Lower lobe of right lung (tissue), 2 donors: ENCODE data around the gene HOTAIR. TPM values are rescaled to one million over a fixed set of nuclear protein-coding genes. Genes with fewer than 3 reads are reported as not detected.
A peak's percentile ranks its signal among the peaks of the same experiment; 100 is the strongest.

ENCODE experiments used
- ATAC-seq, 2 donors: fragments of 200-7000 bp; cut with Tn5 transposase; one replicate each; pipeline ENCODE4 v1.9.1; 2020 to 2022; ENCODE audit warnings: mild to moderate bottlenecking in 2 of 2, moderate library complexity in 2 of 2
- DNase-seq: peaks from one replicate; pipeline ENCODE4 v3.0.0-alpha.2; 2020
- H3K27ac ChIP-seq: fragments of 200-600 bp; one replicate; pipeline ENCODE4 v1.8.0; 2022
- H3K27me3 ChIP-seq: fragments of 200-600 bp; one replicate; pipeline ENCODE4 v1.8.0; 2022; ENCODE audit warnings: low read depth
- H3K36me3 ChIP-seq: fragments of 200-600 bp; one replicate; pipeline ENCODE4 v1.8.0; 2022; ENCODE audit warnings: mild to moderate bottlenecking
- H3K4me1 ChIP-seq: fragments of 200-600 bp; one replicate; pipeline ENCODE4 v1.8.0; 2022
- H3K4me3 ChIP-seq: fragments of 200-600 bp; one replicate; pipeline ENCODE4 v1.8.0; 2022; ENCODE audit warnings: mild to moderate bottlenecking
- H3K9me3 ChIP-seq: fragments of 200-600 bp; one replicate; pipeline ENCODE4 v1.8.0; 2022
- intact Hi-C: fragments of 100-400 bp; cut with DNase I; formaldehyde crosslinking; loops from one replicate; pipeline ENCODE4 v1.11.0; 2022
- long read RNA-seq: library from polyadenylated mRNA; unstranded; transcript quantifications from one replicate; pipeline ENCODE4 v2.0.0, GENCODE V29; 2021
- total RNA-seq: library from RNA; stranded (reverse); fragmentation: NEBNext Ultra II Directional; extraction: Animal tissue kit (Norgen Biotek cat#: 25700); gene quantifications from one replicate; pipeline ENCODE4 v1.2.1, GENCODE V29; 2021
- TF ChIP-seq, protein P1 (sequence below): fragments of 200-600 bp; IDR thresholded peaks from one replicate; pipeline ENCODE4 v1.8.0; 2022; ENCODE audit warnings: antibody characterized with exemption, mild to moderate bottlenecking
- donor health status: DM: no; HTN: yes; CAD: no; lungs with severe emphysema.

HOTAIR gene
- total RNA-seq: not detected
- long read RNA-seq: 0 reads

DNA sequence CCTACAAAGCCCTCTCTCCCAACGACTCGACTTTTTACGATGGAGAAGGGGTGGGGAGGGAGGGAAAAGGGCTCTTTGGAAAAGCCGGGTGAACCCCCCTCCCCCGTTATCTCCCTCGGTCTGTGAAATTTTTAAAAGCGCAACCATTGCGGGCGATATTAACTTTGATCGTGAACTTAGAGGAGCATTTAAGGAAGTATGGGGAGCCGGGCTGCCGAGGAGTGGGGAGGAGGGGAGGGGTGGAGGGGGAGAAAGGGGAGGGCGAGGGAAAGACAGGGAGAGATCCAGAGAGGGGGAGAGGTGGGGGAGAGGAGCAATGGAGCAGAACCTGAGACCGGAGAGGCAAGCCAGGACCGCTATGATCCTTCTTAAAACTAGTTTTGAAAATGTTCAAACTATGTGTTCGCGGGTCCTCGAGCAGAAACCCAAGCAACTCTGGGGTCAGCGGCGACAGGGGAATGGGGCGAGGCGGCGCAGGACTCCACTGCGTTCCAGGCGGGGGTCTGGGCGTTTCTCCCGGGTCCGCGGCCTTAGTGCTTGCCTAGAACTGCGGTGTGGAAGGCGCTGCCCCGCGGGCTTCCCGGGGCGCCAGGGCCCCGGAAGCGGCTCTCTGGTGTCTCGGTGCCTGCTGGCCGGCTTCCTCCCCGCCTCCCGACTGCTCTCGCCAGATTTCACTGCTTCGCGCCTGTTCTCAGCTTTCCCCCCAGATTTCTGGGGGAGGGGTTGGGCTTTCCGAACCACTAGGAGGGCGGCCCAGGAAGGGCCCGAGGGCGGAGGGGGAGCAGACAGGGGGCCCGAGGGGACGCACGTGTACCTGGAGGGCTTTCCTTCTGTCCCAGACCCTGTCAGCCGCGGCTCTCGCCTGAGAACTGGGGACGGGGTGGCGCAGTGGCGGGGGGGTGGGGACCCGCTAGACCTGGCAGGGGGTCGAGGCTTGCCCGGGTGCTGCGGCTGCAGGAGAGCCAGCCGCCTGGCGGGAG lies at the start of gene HOTAIR:
Gene HOTAIR, minus strand, starts transcription at position 871 of the 980 bp plus-strand sequence.
- H3K9me3 ChIP-seq: no peaks in the 10 kb centered on the region
- intact Hi-C loops: no loop called here
- H3K27ac ChIP-seq: no peak within 1 kb of the TSS
- peaks cover 98% of the 10 kb centered on the region for H3K27me3 ChIP-seq
- TF ChIP-seq, protein P1, sequence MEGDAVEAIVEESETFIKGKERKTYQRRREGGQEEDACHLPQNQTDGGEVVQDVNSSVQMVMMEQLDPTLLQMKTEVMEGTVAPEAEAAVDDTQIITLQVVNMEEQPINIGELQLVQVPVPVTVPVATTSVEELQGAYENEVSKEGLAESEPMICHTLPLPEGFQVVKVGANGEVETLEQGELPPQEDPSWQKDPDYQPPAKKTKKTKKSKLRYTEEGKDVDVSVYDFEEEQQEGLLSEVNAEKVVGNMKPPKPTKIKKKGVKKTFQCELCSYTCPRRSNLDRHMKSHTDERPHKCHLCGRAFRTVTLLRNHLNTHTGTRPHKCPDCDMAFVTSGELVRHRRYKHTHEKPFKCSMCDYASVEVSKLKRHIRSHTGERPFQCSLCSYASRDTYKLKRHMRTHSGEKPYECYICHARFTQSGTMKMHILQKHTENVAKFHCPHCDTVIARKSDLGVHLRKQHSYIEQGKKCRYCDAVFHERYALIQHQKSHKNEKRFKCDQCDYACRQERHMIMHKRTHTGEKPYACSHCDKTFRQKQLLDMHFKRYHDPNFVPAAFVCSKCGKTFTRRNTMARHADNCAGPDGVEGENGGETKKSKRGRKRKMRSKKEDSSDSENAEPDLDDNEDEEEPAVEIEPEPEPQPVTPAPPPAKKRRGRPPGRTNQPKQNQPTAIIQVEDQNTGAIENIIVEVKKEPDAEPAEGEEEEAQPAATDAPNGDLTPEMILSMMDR: no peak
- H3K36me3 ChIP-seq: no peaks in the 10 kb centered on the region
- DNase-seq (no peak), ATAC-seq (peak in 1 of 2 donors; percentile 31)
- peak within 1 kb of the TSS; percentile 36 for H3K4me3 ChIP-seq
- H3K4me1 ChIP-seq: peaks cover 10% of the 10 kb centered on the region

DNA sequence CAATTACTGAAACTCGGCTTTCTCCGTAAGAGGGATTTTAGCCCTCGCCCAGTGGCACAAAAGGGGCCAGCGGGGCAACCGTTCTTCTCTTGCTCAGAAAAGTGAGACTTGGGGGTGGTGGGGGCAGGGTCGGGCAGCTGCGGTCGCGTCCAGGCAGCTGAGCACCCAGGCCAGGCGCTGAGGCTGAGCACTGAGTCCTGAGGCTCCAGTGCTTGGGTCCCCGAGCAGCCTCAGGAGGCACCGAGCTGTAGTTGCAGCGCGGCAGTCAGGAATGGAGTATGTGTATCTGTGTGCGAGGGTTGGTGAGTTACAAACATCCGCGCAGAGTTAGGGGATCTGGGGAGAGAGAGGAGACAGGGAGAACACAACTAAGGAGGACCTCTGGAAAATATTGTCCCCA lies 49.4 kb upstream of the HOTAIR start:
- H3K4me3 ChIP-seq: no peak overlapping the region
- ATAC-seq (no peak), DNase-seq (no peak)
- TF ChIP-seq, protein P1: no peak
- H3K36me3 ChIP-seq: no peaks in the 10 kb centered on the region
- no peaks in the 10 kb centered on the region for H3K9me3 ChIP-seq
- peaks cover 100% of the 10 kb centered on the region for H3K27me3 ChIP-seq
- intact Hi-C loops: no loop called here
- H3K4me1 ChIP-seq: no peaks in the 10 kb centered on the region
- no peak overlapping the region for H3K27ac ChIP-seq

DNA sequence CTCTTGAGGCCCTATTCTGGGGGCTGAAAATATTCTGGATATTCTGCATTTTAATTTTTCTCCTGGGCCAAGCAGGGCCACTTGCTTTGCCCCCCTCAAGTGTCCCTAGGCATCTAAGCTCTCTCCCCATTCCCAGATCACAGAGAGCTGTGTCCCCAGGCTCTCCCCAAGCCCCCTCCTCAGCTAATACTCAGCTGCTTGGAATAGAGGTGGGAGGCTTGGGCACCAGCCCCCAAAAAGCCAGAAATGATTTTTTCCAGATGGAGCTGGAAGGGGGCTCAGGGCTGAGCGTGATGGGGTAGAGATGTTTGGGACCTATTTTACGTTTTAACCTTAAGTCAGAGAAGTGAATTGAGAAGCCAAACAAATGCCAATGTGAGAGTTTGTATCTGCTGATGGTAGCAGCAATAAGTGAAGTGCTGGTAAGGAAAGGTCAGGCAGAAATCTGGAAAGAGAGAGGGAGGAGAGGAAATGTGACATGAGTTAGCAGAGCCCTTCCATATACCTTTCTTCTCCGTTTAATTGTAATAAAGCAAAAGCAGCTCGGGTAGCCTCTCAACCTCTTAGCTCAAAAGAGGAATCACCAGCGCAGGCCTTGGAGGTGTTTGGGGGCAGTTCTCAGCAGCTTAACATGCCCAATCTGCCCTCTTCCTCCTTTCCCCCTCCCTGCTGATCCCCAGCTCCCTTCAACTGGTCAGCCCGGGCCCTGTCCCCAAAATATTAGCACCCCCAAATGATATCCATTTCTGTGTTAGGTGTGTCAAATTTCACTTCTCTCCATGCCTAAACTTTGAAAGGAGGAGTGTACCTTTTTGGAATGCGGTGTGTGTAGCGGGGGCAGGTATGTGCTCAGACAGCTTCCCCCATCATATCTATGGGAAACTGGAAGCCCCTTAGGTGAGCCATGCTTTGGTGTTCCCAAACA lies 48.5 kb upstream of the HOTAIR start:
- DNase-seq (no peak), ATAC-seq (no peak)
- Histone ChIP-seq H3K4me3 (no peak overlapping the region), H3K27ac (no peak overlapping the region), H3K36me3 (no peaks in the 10 kb centered on the region), H3K27me3 (peaks cover 100% of the 10 kb centered on the region), H3K9me3 (no peaks in the 10 kb centered on the region), H3K4me1 (peaks cover 5% of the 10 kb centered on the region)
- intact Hi-C loops: no loop called here
- TF ChIP-seq, protein P1: no peak

DNA sequence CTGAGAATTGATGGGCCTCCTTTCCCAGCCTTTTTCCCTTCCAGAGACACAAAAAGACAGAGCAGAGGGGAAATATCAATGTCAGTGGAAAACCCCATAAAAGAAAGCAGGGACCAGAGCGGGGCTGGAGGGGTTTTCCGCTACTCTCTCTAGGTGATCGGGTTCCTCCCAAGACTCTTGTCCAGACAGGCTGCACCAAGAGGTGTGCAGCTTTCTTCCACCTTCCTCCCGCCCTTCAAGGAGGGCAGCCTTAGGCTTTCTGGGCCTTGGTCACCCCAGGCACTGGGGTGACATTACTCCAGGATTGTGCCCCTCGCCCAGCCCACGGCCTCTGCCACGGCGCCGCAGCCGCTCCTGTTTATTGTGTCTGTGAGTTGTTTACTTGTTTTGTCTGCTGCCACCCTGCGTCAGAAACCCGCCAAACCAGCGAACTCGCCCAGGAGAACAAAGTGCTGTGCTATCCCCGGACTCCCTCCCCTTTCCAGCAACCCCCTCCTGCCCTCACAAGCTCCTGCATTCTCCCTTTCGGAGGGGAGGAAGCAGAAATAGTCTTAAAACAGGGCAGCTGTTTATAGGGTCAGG lies 46.8 kb upstream of the HOTAIR start:
- Histone ChIP-seq H3K27ac (no peak overlapping the region), H3K4me1 (peaks cover 18% of the 10 kb centered on the region), H3K4me3 (no peak overlapping the region), H3K36me3 (no peaks in the 10 kb centered on the region), H3K9me3 (no peaks in the 10 kb centered on the region), H3K27me3 (peaks cover 100% of the 10 kb centered on the region)
- TF ChIP-seq, protein P1: no peak
- intact Hi-C loops: no loop called here
- no peak for ATAC-seq
- DNase-seq: no peak
